ENCODE data around the gene PTPRG. TPM values are rescaled to one million over a fixed set of nuclear protein-coding genes. Genes with fewer than 3 reads are reported as not detected.
"Not testable (repeated sequence)": the region's sequence is repeated elsewhere in the genome, so short reads cannot be mapped to it uniquely, and the experiment has no call there.

The PTPRG gene
- total and polyA plus RNA-seq, 2 donors, result 3.9 to 4.1 TPM

GRCh38 chr3:61531528-61531927 is 29.8 kb upstream of the PTPRG start:
- DNase-seq (ENCODE audit: low read depth in 6 of 9, low spot score in 9 of 9), result no peak
- Histone ChIP-seq H3K9me3 (ENCODE audit: control insufficient read depth in 2 of 2, insufficient read depth in 1 of 2, low read length in 1 of 2) (no peaks in the 10 kb centered on the region), H3K27ac (ENCODE audit: low read depth in 1 of 2, low read length in 1 of 2) (no peak overlapping the region), H3K36me3 (ENCODE audit: control insufficient read depth in 2 of 2, insufficient read depth in 2 of 2, low read length in 1 of 2) (no peaks in the 10 kb centered on the region), H3K4me1 (ENCODE audit: control insufficient read depth in 2 of 2, insufficient read depth in 2 of 2, low read length in 2 of 2) (no peaks in the 10 kb centered on the region), H3K27me3 (ENCODE audit: control insufficient read depth in 2 of 2, insufficient read depth in 1 of 2, low read length in 1 of 2) (no peaks in the 10 kb centered on the region), H3K4me3 (ENCODE audit: low read length in 2 of 2) (no peak overlapping the region)
- WGBS, result 62% methylated on average over 2 of the region's 2 CpGs

DNA sequence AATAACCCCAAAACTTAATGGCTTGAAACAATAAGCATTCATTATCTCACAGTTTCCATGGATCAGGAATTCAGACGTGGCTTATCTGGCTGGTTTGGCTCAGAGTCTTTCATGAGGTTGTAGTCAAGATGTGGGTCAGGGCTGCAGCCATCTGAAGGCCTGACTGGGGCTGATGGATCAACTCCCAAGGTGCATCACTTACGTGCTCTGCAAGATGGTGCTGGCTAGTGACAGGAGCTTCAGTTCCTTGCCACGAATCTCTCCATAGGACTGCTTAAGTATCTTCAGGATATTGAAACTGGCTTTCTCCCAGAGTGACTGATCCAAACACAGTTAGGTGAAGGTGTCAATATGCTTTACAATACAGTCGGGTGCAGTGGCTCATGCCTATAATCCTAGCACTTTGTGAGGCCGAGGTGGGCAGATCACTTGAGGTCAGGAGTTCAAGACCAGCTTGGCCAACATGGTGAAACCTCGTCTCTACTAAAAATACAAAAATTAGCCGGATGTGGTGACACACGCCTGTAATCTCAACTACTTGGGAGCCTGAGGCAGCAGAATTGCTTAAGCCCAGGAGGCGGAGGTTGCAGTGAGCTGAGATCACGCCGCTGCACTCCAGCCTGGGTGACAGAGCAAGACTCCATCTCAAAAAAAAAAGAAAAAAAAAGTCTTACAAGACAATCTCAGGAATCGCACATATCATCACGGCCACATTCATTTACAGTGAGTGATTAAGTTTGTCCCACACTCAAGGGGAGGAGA is 28.5 kb upstream of the PTPRG start:
- no peak overlapping the region for H3K27ac ChIP-seq (ENCODE audit: low read depth in 1 of 2, low read length in 1 of 2)
- H3K27me3 ChIP-seq (ENCODE audit: control insufficient read depth in 2 of 2, insufficient read depth in 1 of 2, low read length in 1 of 2), result no peaks in the 10 kb centered on the region
- H3K9me3 ChIP-seq (ENCODE audit: control insufficient read depth in 2 of 2, insufficient read depth in 1 of 2, low read length in 1 of 2), result no peaks in the 10 kb centered on the region
- H3K36me3 ChIP-seq (ENCODE audit: control insufficient read depth in 2 of 2, insufficient read depth in 2 of 2, low read length in 1 of 2), result no peaks in the 10 kb centered on the region
- 94% methylated on average over 13 of the region's 13 CpGs for WGBS
- H3K4me1 ChIP-seq (ENCODE audit: control insufficient read depth in 2 of 2, insufficient read depth in 2 of 2, low read length in 2 of 2), result no peaks in the 10 kb centered on the region
- no peak for DNase-seq (ENCODE audit: low read depth in 6 of 9, low spot score in 9 of 9)
- H3K4me3 ChIP-seq (ENCODE audit: low read length in 2 of 2), result no peak overlapping the region

DNA sequence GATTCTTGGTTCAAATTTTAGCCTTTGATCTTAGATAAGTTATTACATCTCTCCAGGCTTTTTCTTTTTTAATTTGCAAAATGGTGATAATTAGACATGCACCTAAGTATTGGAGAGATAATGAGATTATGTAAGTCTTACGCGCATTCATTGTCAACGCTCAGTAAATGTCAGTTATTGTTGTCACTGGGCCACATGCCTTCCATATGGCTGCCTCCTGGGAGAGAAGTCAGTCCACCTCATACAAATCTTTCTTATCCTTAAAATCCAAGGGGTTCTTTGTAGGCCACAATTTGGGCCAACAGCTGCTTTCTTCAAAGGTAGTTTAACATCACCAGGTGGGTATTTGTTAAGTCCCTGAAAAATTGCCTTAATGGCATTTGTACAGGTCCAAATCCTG is 25.5 kb upstream of the PTPRG start:
- over 99% methylated on average over 3 of the region's 3 CpGs for WGBS
- no peak overlapping the region for H3K4me3 ChIP-seq (ENCODE audit: low read length in 2 of 2)
- no peaks in the 10 kb centered on the region for H3K27me3 ChIP-seq (ENCODE audit: control insufficient read depth in 2 of 2, insufficient read depth in 1 of 2, low read length in 1 of 2)
- H3K27ac ChIP-seq (ENCODE audit: low read depth in 1 of 2, low read length in 1 of 2), result no peak overlapping the region
- H3K36me3 ChIP-seq (ENCODE audit: control insufficient read depth in 2 of 2, insufficient read depth in 2 of 2, low read length in 1 of 2), result no peaks in the 10 kb centered on the region
- no peak for DNase-seq (ENCODE audit: low read depth in 6 of 9, low spot score in 9 of 9)
- H3K4me1 ChIP-seq (ENCODE audit: control insufficient read depth in 2 of 2, insufficient read depth in 2 of 2, low read length in 2 of 2), result no peaks in the 10 kb centered on the region
- no peaks in the 10 kb centered on the region for H3K9me3 ChIP-seq (ENCODE audit: control insufficient read depth in 2 of 2, insufficient read depth in 1 of 2, low read length in 1 of 2)

GRCh38 chr3:61537366-61537765 is 24.0 kb upstream of the PTPRG start:
- Histone ChIP-seq H3K27me3 (ENCODE audit: control insufficient read depth in 2 of 2, insufficient read depth in 1 of 2, low read length in 1 of 2) (no peaks in the 10 kb centered on the region), H3K27ac (ENCODE audit: low read depth in 1 of 2, low read length in 1 of 2) (no peak overlapping the region), H3K4me1 (ENCODE audit: control insufficient read depth in 2 of 2, insufficient read depth in 2 of 2, low read length in 2 of 2) (no peaks in the 10 kb centered on the region), H3K9me3 (ENCODE audit: control insufficient read depth in 2 of 2, insufficient read depth in 1 of 2, low read length in 1 of 2) (no peaks in the 10 kb centered on the region), H3K36me3 (ENCODE audit: control insufficient read depth in 2 of 2, insufficient read depth in 2 of 2, low read length in 1 of 2) (no peaks in the 10 kb centered on the region), H3K4me3 (ENCODE audit: low read length in 2 of 2) (no peak overlapping the region)
- WGBS, result 57% methylated on average over 6 of the region's 6 CpGs
- no peak for DNase-seq (ENCODE audit: low read depth in 6 of 9, low spot score in 9 of 9)

GRCh38 chr3:61538486-61538885 is 22.9 kb upstream of the PTPRG start:
- Histone ChIP-seq H3K4me1 (ENCODE audit: control insufficient read depth in 2 of 2, insufficient read depth in 2 of 2, low read length in 2 of 2) (no peaks in the 10 kb centered on the region), H3K9me3 (ENCODE audit: control insufficient read depth in 2 of 2, insufficient read depth in 1 of 2, low read length in 1 of 2) (no peaks in the 10 kb centered on the region), H3K27ac (ENCODE audit: low read depth in 1 of 2, low read length in 1 of 2) (no peak overlapping the region), H3K36me3 (ENCODE audit: control insufficient read depth in 2 of 2, insufficient read depth in 2 of 2, low read length in 1 of 2) (no peaks in the 10 kb centered on the region), H3K27me3 (ENCODE audit: control insufficient read depth in 2 of 2, insufficient read depth in 1 of 2, low read length in 1 of 2) (no peaks in the 10 kb centered on the region), H3K4me3 (ENCODE audit: low read length in 2 of 2) (no peak overlapping the region)
- DNase-seq (ENCODE audit: low read depth in 6 of 9, low spot score in 9 of 9), result no peak
- 94% methylated on average over 5 of the region's 5 CpGs for WGBS

- H3K4me1 ChIP-seq (ENCODE audit: control insufficient read depth in 2 of 2, insufficient read depth in 2 of 2, low read length in 2 of 2), result no peaks in the 10 kb centered on the region
- no peak for DNase-seq (ENCODE audit: low read depth in 6 of 9, low spot score in 9 of 9)
- 79% methylated on average over 4 of the region's 4 CpGs for WGBS
These were observed 19.7 kb upstream of the PTPRG start for GRCh38 chr3:61541694-61542093.

DNA sequence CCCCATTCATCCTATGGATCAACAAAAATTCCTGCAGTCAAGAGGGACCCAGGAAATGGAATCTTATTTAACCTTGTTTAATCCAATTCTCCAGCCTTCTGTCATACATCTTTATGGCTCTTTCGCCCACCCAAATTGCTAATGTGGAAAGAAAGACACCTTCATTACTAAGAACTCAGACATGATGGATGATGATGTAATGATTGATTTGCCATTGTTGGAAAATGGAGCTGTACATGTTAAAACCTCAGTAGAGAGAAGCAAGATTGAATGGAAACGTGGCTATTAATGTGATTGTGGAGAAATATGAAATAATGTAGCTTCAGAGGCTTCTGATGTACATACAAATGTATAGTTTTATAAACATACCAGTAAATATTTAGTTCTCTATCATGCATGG is 15.7 kb upstream of the PTPRG start:
- Histone ChIP-seq H3K27me3 (ENCODE audit: control insufficient read depth in 2 of 2, insufficient read depth in 1 of 2, low read length in 1 of 2) (no peaks in the 10 kb centered on the region), H3K4me1 (ENCODE audit: control insufficient read depth in 2 of 2, insufficient read depth in 2 of 2, low read length in 2 of 2) (no peaks in the 10 kb centered on the region), H3K4me3 (ENCODE audit: low read length in 2 of 2) (no peak overlapping the region), H3K36me3 (ENCODE audit: control insufficient read depth in 2 of 2, insufficient read depth in 2 of 2, low read length in 1 of 2) (no peaks in the 10 kb centered on the region), H3K27ac (ENCODE audit: low read depth in 1 of 2, low read length in 1 of 2) (no peak overlapping the region), H3K9me3 (ENCODE audit: control insufficient read depth in 2 of 2, insufficient read depth in 1 of 2, low read length in 1 of 2) (no peaks in the 10 kb centered on the region)
- no peak for DNase-seq (ENCODE audit: low read depth in 6 of 9, low spot score in 9 of 9)
- WGBS, result 85% methylated on average over 2 of the region's 2 CpGs

More at GRCh38 chr3:61541694-61542093, 19.7 kb upstream of the PTPRG start:
- Histone ChIP-seq H3K27me3 (ENCODE audit: control insufficient read depth in 2 of 2, insufficient read depth in 1 of 2, low read length in 1 of 2) (no peaks in the 10 kb centered on the region), H3K27ac (ENCODE audit: low read depth in 1 of 2, low read length in 1 of 2) (no peak overlapping the region), H3K36me3 (ENCODE audit: control insufficient read depth in 2 of 2, insufficient read depth in 2 of 2, low read length in 1 of 2) (no peaks in the 10 kb centered on the region), H3K9me3 (ENCODE audit: control insufficient read depth in 2 of 2, insufficient read depth in 1 of 2, low read length in 1 of 2) (no peaks in the 10 kb centered on the region), H3K4me3 (ENCODE audit: low read length in 2 of 2) (no peak overlapping the region)

DNA sequence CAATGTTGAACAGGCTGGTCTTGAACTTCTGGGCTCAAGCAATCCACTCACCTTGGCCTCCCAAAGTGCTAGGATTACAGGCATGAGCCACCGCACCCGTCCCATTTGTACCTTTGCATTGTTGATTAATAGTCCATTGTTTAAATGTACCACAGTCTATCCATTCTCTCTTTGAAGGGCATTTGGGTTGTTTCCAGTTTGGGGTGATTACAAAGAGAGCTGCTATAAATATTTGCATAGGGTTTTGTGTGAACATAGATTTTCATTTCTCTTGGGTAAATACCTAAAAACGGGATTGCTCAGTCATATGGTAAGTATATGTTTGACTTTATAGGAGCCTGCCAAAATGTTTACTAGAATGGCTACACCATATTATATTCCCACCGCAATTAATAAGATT is 13.7 kb upstream of the PTPRG start:
- DNase-seq (ENCODE audit: low read depth in 6 of 9, low spot score in 9 of 9), result no peak
- H3K27me3 ChIP-seq (ENCODE audit: control insufficient read depth in 2 of 2, insufficient read depth in 1 of 2, low read length in 1 of 2), result no peaks in the 10 kb centered on the region
- WGBS, result 95% methylated on average over 4 of the region's 4 CpGs
- no peaks in the 10 kb centered on the region for H3K36me3 ChIP-seq (ENCODE audit: control insufficient read depth in 2 of 2, insufficient read depth in 2 of 2, low read length in 1 of 2)
- no peaks in the 10 kb centered on the region for H3K4me1 ChIP-seq (ENCODE audit: control insufficient read depth in 2 of 2, insufficient read depth in 2 of 2, low read length in 2 of 2)
- no peaks in the 10 kb centered on the region for H3K9me3 ChIP-seq (ENCODE audit: control insufficient read depth in 2 of 2, insufficient read depth in 1 of 2, low read length in 1 of 2)
- H3K4me3 ChIP-seq (ENCODE audit: low read length in 2 of 2), result no peak overlapping the region
- H3K27ac ChIP-seq (ENCODE audit: low read depth in 1 of 2, low read length in 1 of 2), result no peak overlapping the region

GRCh38 chr3:61552704-61553103 is 8.7 kb upstream of the PTPRG start:
- not testable (repeated sequence) for H3K4me3 ChIP-seq (ENCODE audit: low read length in 2 of 2); H3K4me1 ChIP-seq (ENCODE audit: control insufficient read depth in 2 of 2, insufficient read depth in 2 of 2, low read length in 2 of 2); H3K27me3 ChIP-seq (ENCODE audit: control insufficient read depth in 2 of 2, insufficient read depth in 1 of 2, low read length in 1 of 2); H3K36me3 ChIP-seq (ENCODE audit: control insufficient read depth in 2 of 2, insufficient read depth in 2 of 2, low read length in 1 of 2); DNase-seq (ENCODE audit: low read depth in 6 of 9, low spot score in 9 of 9); H3K27ac ChIP-seq (ENCODE audit: low read depth in 1 of 2, low read length in 1 of 2); H3K9me3 ChIP-seq (ENCODE audit: control insufficient read depth in 2 of 2, insufficient read depth in 1 of 2, low read length in 1 of 2)
- 97% methylated on average over 8 of the region's 8 CpGs for WGBS
